HuH-7.5 (cell line): ENCODE results near the gene ZNF184.

ENCODE experiments used
- DNase-seq: peaks from one replicate; pipeline ENCODE4 v3.0.0; 2011; ENCODE audit warnings: low spot score

ZNF184 gene

DNA sequence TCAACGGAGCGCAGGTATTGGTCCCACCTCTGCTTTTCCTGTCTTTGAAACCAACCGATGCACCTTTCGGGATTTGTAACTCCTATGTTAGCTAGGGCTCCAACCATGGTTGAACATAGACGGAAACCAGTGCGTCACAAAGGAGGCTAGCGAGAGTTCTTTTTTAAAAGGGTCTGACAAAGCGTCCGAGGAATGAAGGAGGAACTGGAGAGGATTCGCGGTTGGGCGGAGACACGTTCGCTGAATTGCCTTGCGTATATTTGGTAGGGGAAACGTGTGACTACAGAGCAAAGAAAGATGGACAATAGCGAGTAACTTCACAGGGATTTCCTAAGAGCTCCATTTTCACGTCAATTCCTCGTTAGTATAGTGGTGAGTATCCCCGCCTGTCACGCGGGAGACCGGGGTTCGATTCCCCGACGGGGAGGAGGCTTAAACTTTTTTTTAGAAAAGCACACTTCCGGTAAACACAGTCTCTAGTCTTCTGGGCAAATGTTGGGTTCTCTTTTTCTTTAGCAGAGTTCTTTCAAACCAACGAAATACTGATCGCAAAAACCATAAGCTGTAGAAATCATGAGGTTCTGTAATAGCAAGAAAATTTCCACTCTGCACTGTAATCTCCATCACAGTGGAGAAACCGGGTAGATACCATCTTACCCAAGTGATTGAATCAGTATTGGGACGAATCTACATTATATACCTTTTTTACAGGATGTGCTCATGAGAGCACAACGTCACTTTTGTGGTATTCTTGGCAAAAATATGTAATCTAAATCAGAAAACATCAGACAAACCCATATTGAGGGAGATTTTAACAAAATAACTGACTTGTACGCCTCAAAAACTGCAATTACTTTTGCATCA lies 6.6 kb upstream of the ZNF184 start:
- peak; percentile 18 for DNase-seq

DNA sequence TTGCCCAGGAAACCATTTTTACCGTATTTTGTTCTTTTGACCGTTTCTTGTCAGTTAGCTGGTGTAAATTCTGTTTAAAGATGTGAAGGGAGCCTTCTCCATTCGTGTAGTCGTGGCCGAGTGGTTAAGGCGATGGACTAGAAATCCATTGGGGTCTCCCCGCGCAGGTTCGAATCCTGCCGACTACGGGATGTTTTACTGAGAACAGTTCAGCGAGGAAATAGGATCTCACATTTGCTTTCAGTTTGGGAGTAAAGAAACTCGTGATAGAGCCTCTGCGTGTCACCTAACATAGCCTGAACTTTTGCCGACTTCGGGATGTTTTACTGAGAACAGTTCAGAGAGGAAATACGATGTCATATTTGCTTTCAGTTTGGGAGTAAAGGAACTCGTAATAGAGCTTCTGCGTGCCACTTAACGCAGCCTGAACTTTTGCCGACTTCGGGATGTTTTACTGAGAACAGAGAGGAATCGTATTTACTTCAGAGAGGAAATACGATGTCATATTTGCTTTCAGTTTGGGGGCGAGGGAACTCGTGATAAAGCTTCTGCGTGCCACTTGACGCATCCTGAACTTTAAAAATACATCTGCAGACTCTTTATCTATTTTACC lies 5.9 kb upstream of the ZNF184 start:
- DNase-seq: peak; percentile 38

DNA sequence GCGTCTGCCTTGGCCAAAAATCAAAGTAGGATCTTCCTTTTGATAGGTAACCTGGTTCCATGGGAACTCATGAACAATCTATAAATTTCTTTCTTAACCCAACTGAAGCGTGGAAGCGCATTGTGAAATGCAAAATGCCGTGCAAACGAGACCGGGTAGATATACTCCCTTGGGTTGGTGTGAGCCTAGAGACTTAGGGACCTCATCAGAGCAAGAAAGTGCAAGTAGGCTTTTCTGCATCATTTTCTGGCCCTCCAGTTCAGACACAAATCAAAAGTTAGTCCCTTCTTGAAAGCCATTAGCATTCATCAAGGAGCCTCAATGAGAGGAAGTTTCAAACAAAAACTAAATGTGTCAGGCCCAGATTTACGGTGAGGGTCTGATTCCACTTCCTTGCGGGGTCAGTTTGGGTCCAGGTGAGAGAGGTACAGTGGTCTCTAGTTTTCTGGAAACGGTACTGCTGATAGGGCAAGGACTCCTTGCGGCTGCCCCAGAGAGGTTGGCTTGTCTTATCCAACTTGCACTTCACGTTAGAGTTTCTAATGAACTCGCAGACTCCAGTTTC lies 5.3 kb upstream of the ZNF184 start:
- DNase-seq: no peak

DNA sequence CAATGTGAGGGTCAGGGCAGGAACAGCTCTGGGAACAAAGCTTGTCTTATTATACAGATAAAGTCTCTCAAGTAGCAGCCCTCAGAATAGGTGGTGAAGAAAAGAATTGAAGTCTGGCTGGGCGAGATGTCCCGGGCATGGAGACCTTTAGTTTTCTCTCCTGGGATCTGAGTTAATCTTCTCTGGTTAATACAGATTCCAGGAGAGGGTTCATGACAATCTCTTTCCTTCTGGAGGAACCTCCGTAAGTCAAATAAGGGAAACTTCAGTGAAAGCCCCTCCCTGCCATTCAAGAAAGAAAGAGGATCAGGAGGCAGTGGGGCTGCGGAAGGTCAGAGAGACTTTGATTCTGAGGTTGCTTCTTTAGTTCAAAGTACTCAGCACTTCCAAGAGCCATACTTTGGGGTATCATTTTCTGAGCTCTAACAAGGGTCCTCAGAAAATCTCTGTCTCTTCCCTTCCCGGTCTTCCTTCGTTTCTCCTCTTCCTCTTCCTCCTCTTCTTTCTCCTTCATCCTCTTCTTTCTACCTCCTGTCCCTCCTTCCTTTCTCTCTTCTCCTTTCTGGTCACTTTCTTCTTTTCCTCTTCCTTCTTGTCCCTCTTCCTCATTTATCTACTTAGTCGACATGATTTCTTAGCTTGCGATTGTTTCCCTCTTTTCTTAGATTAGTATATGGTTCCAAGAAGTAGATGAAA lies 4.6 kb upstream of the ZNF184 start:
- DNase-seq: no peak

DNA sequence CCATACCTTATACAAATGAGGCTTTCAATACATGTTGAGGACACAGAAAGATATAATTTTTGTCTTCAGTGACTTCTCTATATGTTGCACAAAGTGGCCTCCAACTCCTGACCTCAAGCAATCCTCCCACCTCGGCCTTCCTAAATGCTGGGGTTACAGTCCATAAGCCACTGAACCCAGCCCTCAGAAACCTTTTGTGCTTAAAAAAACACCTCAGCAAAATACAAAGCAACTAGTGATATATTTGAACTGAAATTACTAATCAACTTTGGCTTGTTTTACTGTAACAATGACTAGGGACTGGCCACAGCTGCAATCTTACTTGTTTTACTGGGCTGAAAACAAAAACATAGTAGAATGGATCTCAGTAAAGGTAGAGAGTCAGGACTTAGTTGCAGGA lies 3.2 kb upstream of the ZNF184 start:
- no peak for DNase-seq

DNA sequence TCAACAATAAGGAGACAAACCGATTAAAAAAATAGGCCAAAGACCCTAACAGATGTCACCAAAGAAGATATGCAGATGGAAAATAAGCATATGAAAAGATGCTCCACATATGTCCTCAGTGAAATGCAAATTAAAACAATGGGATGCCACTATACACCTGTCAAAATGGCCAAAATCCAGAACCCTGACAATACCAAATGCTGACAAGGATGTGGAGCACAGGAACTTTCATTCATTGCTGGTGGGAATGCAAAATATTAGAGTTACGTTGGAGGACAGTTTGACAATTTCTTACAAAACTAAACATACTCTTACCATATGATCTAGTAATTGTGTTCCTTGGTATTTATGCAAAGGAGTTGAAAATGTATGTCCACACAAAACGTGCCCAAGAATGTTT lies 1.8 kb upstream of the ZNF184 start:
- no peak for DNase-seq

DNA sequence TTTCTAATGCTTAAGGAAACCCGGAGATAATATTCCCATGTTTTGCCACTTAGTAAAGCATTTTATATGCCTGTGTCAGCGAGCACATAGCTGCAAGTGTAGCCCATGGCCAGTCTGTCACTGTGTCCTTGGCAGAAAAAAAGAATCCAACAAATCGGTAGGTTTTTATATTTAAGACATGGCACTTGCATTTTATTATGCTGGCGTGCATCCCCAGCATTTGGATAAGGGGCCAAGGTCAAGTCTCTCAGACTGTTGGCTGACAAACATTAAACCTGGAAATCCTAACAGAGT lies 1.2 kb upstream of the ZNF184 start:
- no peak for DNase-seq

DNA sequence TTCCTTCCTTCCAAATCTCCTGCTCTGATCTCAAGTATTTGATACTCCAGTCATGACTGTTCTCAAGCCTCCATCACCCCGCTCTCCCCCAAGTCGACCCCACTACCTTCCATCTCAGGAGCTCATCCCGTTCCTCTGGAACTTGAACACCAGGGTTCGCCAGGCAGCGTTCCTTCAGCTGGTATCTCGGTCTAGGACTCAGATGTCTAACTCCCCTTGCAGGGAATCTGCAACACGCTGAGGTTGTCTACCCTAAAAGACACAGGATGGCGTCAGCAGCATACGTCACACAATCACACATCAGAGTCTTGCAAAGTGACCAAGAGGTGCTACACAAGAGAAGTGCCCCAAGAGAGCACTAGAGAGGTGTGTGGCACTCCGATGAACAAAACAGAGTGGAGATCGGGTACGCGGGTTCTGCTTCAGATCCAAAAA lies 706 bp downstream of the ZNF184 start:
- peak; percentile 8 for DNase-seq

DNA sequence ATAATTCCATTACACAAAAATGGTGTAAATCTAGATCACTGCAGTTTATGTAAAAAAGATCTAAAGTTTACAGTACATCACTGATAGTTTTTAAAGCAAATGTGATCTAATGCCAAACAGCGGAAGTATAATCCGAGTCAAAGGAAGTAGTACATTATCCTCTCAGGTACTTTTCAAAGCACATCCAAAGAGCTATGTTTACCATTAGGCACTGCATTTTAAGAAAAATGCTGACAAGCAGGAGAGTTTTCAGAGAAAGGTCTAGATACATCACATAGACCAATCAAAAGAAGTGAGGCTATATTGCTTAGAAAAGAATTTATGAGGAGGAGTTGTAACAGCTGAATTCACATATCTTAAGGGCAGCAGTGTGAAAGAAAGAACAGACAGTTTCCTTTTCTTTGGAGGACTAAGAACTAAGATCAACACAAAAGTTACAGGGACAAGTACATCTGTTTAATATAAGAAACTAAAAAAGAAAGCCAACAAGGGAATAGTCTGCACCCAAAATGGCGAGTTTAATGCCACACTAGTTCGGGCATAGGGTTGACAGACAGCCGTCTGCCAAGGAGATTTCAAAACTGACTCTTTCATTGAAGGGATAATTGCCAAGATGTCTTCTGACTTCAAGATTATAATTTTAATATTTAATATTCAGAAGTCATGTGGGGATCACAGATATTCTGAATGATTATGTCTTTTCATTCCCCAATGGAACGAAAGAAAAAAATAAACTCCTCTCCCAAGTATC lies 1.4 kb downstream of the ZNF184 start:
- DNase-seq: no peak

DNA sequence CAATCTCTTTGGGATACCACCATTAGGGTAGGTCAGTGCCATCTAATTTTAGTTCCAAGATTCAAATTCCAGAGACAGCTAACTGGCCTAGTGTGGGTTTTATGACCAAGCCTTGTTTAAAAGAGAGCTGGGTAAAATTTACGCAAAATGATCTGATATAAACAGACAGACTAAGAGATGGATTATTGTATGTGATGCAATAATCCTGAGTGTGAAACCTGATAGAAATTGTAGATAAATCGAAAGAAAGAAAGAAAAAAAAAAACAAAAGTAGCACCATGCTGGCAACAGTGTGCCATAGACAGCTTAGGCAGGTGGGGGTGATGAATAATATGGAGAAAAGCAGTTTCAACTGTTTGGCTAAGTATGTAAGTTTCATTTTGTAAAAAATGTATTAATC lies 2.9 kb downstream of the ZNF184 start:
- DNase-seq: no peak

DNA sequence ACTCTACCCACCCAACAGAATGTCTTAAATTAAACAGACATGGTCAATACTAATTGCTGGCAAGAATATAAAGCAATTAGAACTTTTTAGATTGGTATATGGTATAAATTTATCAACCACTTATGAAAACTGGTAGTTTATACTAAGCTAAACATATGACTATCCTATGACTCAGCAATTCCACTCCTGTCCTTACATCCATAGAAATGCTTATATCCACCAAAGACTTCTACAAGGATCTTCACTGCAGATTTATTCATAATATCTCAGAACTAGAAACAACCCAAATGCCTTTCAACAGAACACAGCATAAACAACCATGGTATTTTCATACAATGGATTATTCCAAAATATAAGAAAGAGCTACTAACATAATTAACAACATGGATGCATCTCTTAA lies 4.6 kb downstream of the ZNF184 start:
- no peak for DNase-seq

DNA sequence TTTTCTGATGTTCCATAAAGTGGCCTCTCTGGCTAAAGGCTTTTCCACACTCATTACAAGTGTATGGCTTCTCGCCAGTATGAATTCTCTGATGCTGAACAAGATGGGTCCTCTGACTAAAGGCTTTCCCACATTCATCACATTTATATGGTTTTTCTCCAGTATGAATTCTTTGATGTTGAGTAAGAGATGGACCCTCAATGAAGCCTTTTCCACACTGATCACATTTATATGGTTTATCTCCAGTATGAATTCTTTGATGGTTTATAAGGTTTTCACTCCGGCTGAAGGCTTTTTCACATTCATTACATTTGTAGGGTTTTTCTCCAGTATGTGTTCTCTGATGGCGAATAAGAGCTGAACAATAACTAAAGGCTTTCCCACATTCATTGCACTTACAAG lies 20.4 kb downstream of the ZNF184 start:
- DNase-seq: no peak

DNA sequence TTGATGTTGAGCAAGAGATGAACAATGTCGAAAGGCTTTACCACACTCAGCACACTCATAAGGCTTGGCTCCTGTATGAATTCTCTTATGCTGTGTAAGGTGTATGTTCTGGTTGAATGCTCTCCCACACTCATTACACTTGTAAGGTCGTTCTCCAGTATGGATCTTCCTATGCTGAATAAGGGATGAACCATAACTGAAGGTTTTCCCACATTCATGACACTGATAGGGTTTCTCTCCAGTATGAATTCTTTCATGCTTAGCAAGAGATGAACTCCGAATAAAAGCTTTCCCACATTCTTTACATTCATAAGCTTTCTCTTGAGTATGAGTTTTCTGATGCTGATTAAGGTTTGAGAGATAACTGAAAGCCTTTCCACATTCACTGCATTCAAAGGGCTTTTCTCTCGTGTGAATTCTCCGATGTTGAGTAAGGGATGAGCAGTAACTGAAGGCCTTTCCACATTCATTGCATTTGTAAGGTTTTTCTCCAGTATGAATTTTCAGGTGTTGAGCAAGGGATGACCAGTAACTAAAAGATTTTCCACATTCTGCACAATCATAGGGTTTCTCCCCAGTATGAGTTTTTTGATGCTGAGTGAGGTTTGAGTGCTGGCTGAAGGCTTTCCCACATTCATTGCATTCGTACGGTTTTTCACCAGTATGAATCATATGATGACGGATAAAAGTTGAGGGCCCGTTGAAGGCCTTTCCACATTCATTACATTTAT lies 21.1 kb downstream of the ZNF184 start:
- DNase-seq: no peak

DNA sequence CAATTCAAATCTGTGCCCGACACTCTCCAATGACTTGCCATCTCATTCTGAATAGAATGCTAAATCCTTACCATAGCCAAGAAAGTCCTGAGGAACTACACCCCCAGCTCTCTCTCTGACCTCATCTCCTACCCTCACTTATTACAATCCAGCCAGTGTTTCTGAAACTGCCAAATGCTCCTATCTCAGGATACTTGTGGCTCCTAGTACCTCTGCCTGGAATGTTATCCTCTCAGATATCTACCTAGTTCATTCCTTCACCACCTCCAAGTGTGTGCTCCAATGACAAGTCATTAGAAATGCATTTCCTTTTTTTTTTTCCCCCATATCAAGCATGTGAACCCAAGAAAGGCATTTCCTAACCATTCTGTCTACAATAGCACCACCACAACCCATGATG lies 24.4 kb downstream of the ZNF184 start:
- DNase-seq: no peak

DNA sequence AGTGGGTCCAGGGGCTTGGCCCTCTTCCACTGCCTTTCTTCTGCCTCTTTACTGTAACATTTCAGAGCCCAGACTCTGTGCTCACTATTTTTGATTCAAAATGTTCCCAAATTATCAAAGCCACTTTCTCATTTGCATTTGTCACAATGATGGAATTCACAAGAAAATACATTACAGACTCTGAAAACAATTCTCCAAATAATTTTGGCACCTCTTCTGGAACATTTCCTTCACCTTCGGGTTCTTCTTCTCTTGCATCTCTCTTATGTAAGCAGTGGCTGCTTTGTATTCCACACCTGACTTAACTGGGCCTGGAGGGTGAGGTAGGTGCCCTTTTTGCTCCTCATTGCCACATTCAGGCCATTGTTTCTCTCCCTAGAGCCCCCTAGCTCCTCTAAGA lies 30.0 kb downstream of the ZNF184 start:
- no peak for DNase-seq

DNA sequence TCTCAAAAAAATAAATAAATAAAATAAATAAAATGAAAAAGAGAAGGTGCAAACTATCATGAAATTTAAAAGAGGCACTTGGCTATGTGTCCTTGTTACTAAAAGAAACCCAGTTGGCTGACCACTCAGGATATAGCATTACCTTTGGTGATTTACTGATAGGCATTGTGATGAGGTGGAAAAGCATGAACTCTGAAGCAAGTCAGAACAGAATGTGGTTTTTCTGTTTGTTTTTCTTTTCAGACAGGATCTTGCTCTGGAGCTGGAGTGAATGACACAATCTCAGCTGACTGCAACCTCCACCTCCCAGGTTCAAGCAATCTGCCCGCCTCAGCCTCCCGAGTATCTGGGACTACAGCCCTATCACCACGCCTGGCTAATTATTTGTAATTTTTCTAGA lies 31.9 kb downstream of the ZNF184 start:
- DNase-seq: no peak

DNA sequence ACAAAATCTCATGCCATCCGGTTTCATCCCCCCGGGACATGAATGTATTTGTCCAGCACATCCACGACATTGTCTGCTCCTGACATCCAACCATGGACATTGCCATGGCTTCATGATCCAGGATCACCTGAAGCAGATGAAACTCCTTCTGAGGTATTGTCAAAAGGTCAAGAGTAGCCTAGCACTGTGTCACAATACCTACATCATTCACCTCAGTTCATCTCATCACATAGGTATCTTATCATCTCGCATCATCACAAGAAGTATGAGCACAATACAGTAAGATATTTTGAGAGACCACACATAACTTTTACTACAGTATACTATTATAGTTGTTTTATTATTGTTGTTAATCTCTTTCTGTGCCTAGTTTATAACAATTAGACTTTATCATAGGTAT lies 33.5 kb downstream of the ZNF184 start:
- DNase-seq: no peak

DNA sequence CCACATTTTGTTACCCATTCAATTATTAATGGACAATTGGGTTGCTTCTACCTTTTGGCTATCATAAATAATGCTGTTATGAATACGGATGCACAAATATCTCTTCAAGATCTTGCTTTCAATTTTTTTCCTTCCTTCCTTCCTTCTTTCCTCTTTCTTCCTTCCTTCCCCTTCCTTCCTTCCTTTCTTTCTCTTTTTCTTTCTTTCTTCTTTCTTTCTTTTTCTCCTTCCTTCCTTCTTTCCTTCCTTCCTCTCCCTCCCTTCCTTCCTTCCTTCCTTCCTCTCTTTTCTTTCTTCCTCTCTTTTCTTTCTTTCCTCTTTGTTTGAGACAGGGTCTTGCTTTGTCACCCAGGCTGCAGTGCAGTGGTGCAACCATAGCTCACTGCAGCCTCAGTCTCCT lies 39.2 kb downstream of the ZNF184 start:
- DNase-seq: no peak

DNA sequence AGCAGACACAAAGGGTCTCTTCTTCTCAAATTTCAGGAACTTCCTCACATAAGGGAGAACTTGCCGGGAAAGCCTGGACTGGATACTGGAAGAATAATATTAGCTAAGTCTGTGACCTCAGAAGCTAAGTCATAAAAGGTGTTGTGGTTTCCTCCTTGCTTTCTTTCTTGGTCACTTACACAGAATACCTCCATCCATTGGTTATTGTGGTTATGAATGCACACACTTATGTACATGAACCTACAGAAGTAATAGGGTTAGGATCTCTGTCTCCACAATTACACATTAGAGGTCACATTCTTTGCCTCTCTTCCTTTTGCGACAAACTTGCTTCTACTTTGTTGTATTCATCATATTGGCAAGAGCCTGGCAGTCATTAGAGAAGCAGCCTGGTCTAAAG lies 43.9 kb downstream of the ZNF184 start:
- DNase-seq: no peak

DNA sequence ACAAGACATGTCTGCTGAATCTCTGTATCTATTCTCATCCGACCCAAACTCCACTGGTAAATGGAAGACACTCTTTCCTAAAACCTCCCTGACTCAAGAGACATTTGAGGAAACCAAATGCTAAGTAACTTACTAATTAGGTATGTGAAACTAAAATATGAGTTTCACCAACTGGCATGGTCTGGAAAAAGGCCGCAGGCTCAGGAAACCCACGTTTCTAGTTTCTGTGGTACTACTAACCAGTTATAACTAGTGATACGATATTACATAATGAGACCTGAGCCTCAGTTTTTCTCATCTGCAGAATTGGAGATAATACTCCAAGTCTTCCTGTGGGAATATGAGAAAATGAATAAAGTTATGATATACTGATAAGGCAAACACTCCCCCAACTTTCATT lies 44.4 kb downstream of the ZNF184 start:
- DNase-seq: no peak

DNA sequence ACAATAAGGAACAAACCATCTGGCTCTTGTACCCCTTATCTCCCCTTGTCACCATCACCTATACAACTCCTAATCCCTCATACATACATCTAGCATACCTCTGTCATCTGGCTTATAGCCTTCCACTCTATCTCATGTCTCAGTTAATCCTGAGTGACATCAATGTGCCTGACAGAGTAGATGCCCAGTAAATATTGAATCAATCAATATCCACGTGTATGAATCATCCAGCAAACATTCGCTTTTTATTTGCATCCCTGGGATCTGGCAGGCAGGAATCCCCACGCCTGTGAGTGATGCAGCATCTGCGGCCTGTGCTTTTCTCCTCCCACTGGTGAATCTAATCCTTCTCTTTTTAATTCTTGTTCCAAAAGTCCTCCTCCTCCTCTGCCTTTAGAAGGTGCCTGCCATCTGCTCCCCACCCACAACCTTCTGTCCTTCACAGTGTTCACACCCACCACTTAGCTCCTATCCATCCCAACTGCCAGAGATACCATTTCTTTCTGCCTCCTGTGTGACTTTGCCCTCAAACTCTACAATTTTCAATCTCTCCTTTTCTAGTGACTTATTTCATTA lies 46.8 kb downstream of the ZNF184 start:
- no peak for DNase-seq
